NCI-H526 (cell line): ENCODE results near the gene TRMU.
A peak's percentile ranks its signal among the peaks of the same experiment; 100 is the strongest.

Source experiments
- DNase-seq, 2 experiments: peaks; one replicate each; lab custom pipeline; 2025; lab: John Stamatoyannopoulos, UW

The TRMU gene

GRCh38 chr22:46336119-46337078 lies 885 bp downstream of the TRMU start:
- no peak for DNase-seq

GRCh38 chr22:46337870-46338269 lies 2.4 kb downstream of the TRMU start:
- no peak for DNase-seq

- no peak for DNase-seq
These were observed 3.1 kb downstream of the TRMU start for GRCh38 chr22:46338636-46339035.

GRCh38 chr22:46339956-46340355 lies 4.4 kb downstream of the TRMU start:
- DNase-seq = no peak

- no peak for DNase-seq
These were observed 5.2 kb downstream of the TRMU start for GRCh38 chr22:46340676-46341075.

GRCh38 chr22:46346680-46347405 lies 11.3 kb downstream of the TRMU start:
- DNase-seq = no peak

- no peak for DNase-seq
These were observed 12.1 kb downstream of the TRMU start for GRCh38 chr22:46347646-46348045.

GRCh38 chr22:46348099-46348695 lies 12.7 kb downstream of the TRMU start:
- DNase-seq = no peak

GRCh38 chr22:46349238-46349637 lies 13.7 kb downstream of the TRMU start:
- no peak for DNase-seq

GRCh38 chr22:46349681-46350080 lies 14.2 kb downstream of the TRMU start:
- DNase-seq = no peak

- DNase-seq = no peak
These were observed 14.6 kb downstream of the TRMU start for GRCh38 chr22:46350121-46350520.

GRCh38 chr22:46350646-46351045 lies 15.1 kb downstream of the TRMU start:
- no peak for DNase-seq

- no peak for DNase-seq
These were observed 15.7 kb downstream of the TRMU start for GRCh38 chr22:46351131-46351735.

- no peak for DNase-seq
These were observed 16.3 kb downstream of the TRMU start for GRCh38 chr22:46351767-46352166.

- no peak for DNase-seq
These were observed 16.8 kb downstream of the TRMU start for GRCh38 chr22:46352276-46352675.

- peak in 1 of 2 experiments; percentile 12 for DNase-seq
These were observed 17.3 kb downstream of the TRMU start for GRCh38 chr22:46352691-46353386.

GRCh38 chr22:46353483-46354105 lies 18.1 kb downstream of the TRMU start:
- DNase-seq = no peak

- no peak for DNase-seq
These were observed 18.9 kb downstream of the TRMU start for GRCh38 chr22:46354176-46354992.

GRCh38 chr22:46354993-46355305 lies 19.4 kb downstream of the TRMU start:
- DNase-seq = no peak

GRCh38 chr22:46355369-46355995 lies 20.0 kb downstream of the TRMU start:
- peak in 1 of 2 experiments; percentile 52 for DNase-seq
